HepG2 (cell line): ENCODE data around the gene FBXO24. TPM values are rescaled to one million over a fixed set of nuclear protein-coding genes. Genes with fewer than 3 reads are reported as not detected.
A peak's percentile ranks its signal among the peaks of the same experiment; 100 is the strongest.

ENCODE experiments used
- CENPT ChIP-seq: sonication (generic); formaldehyde crosslinking; IDR thresholded peaks from 2 replicates; pipeline ENCODE4 v1.8.0; 2022; ENCODE audit warnings: low read depth, mild to moderate bottlenecking, moderate library complexity, missing genetic modification reagents
- FOSL1 ChIP-seq: sonication (generic); formaldehyde crosslinking; IDR thresholded peaks from 2 replicates; pipeline ENCODE4 v1.9.0; 2021; ENCODE audit warnings: missing genetic modification reagents, borderline replicate concordance
- FOSL2 ChIP-seq: sonication (generic); formaldehyde crosslinking; IDR thresholded peaks from 2 replicates; pipeline ENCODE4 v1.4.0; 2020; ENCODE audit warnings: missing genetic modification reagents
- HCFC1 ChIP-seq: fragments of 150-350 bp; IDR thresholded peaks from 2 replicates; pipeline ENCODE4 v1.6.1; 2014; ENCODE audit warnings: low read depth, low read length
- KLF11 ChIP-seq: IDR thresholded peaks from 2 replicates; pipeline ENCODE4 v1.6.1; 2016; ENCODE audit warnings: missing compliant biosample characterization
- KLF12 ChIP-seq: sonication (generic); formaldehyde crosslinking; IDR thresholded peaks from 2 replicates; pipeline ENCODE4 v1.4.0; 2020; ENCODE audit warnings: missing genetic modification reagents, borderline replicate concordance
- PAF1 ChIP-seq: IDR thresholded peaks from 2 replicates; pipeline ENCODE4 v1.6.1; 2016; ENCODE audit warnings: missing genetic modification reagents, missing compliant biosample characterization
- RBAK ChIP-seq: sonication (generic); formaldehyde crosslinking; IDR thresholded peaks from 2 replicates; pipeline ENCODE4 v1.5.1; 2020; ENCODE audit warnings: mild to moderate bottlenecking, missing genetic modification reagents
- REL ChIP-seq: sonication (generic); formaldehyde crosslinking; conservative IDR thresholded peaks from 2 replicates; pipeline ENCODE4 v1.8.0; 2022; ENCODE audit warnings: mild to moderate bottlenecking, missing genetic modification reagents, moderate library complexity
- SRF ChIP-seq: IDR thresholded peaks from 2 replicates; pipeline ENCODE4 v1.6.1; 2011; ENCODE audit warnings: mild to moderate bottlenecking, low read depth, low read length, moderate library complexity
- ZNF230 ChIP-seq: sonication (generic); formaldehyde crosslinking; IDR thresholded peaks from 2 replicates; pipeline ENCODE4 v1.4.0; 2020; ENCODE audit warnings: mild to moderate bottlenecking, missing genetic modification reagents
- ZNF235 ChIP-seq: sonication (generic); formaldehyde crosslinking; IDR thresholded peaks from 2 replicates; pipeline ENCODE4 v1.8.1; 2023; ENCODE audit warnings: mild to moderate bottlenecking, missing genetic modification reagents, borderline replicate concordance
- ZNF317 ChIP-seq: sonication (generic); formaldehyde crosslinking; IDR thresholded peaks from 2 replicates; pipeline ENCODE4 v1.5.0; 2020; ENCODE audit warnings: mild to moderate bottlenecking, missing genetic modification reagents
- ZNF546 ChIP-seq: sonication (generic); formaldehyde crosslinking; conservative IDR thresholded peaks from 2 replicates; pipeline ENCODE4 v1.8.1; 2023; ENCODE audit warnings: mild to moderate bottlenecking, missing genetic modification reagents
- ZNF678 ChIP-seq: sonication (generic); formaldehyde crosslinking; IDR thresholded peaks from 2 replicates; pipeline ENCODE4 v1.4.0; 2020; ENCODE audit warnings: mild to moderate bottlenecking, missing genetic modification reagents
- ZNF768 ChIP-seq: sonication (generic); formaldehyde crosslinking; IDR thresholded peaks from 2 replicates; pipeline ENCODE4 v1.4.0; 2020; ENCODE audit warnings: missing genetic modification reagents
- polyA plus RNA-seq, 8 experiments: library from polyadenylated mRNA; depleted of rRNA in 3 of 8; stranded (reverse) in 7 of 8; unstranded in 1 of 8; fragments of >200 nt; fragmentation: Illumina TruSeq in 4 of 8; extraction: Trizol in 4 of 8; gene quantifications; 2 replicates each; pipeline versions ENCODE4 v1.2.1 to v1.2.3, GENCODE V29; 2011 to 2016; ENCODE audit warnings: low read depth in 4 of 8, missing spikeins in 1 of 8, mixed read lengths in 1 of 8; ENCODE audit not compliant: insufficient read depth in 1 of 8
- total RNA-seq, 5 experiments: library from RNA; depleted of rRNA; stranded (reverse); fragments of >200 nt; fragmentation: Illumina TruSeq; extraction: Trizol; gene quantifications; 2 replicates each; pipeline ENCODE4 v1.2.3, GENCODE V29; 2016; ENCODE audit warnings: low read depth in 1 of 5
- TF ChIP-seq, protein P1 (sequence below): sonication (generic); formaldehyde crosslinking; IDR thresholded peaks from 2 replicates; pipeline ENCODE4 v1.5.0; 2020; ENCODE audit warnings: mild to moderate bottlenecking, missing genetic modification reagents
- TF ChIP-seq, protein P2 (sequence below): sonication (generic); formaldehyde crosslinking; IDR thresholded peaks from 2 replicates; pipeline ENCODE4 v1.4.0; 2020; ENCODE audit warnings: missing genetic modification reagents
- TF ChIP-seq, protein P3 (sequence below): sonication (generic); formaldehyde crosslinking; conservative IDR thresholded peaks from 2 replicates; pipeline ENCODE4 v1.8.0; 2022; ENCODE audit warnings: mild to moderate bottlenecking, moderate library complexity, missing genetic modification reagents
- TF ChIP-seq, protein P4 (sequence below): sonication (generic); formaldehyde crosslinking; IDR thresholded peaks from 2 replicates; pipeline ENCODE4 v1.8.0; 2022; ENCODE audit warnings: mild to moderate bottlenecking, missing genetic modification reagents
- TF ChIP-seq, protein P5 (sequence below): sonication (generic); formaldehyde crosslinking; IDR thresholded peaks from 2 replicates; pipeline ENCODE4 v1.4.0; 2020; ENCODE audit warnings: low read depth, mild to moderate bottlenecking, missing genetic modification reagents

Gene FBXO24
- total and polyA plus RNA-seq, 2 of the 13 experiments (the other 11 are each of a cell fraction or from before 2014, with no cell fraction given) = 0.20 to 0.55 TPM

DNA sequence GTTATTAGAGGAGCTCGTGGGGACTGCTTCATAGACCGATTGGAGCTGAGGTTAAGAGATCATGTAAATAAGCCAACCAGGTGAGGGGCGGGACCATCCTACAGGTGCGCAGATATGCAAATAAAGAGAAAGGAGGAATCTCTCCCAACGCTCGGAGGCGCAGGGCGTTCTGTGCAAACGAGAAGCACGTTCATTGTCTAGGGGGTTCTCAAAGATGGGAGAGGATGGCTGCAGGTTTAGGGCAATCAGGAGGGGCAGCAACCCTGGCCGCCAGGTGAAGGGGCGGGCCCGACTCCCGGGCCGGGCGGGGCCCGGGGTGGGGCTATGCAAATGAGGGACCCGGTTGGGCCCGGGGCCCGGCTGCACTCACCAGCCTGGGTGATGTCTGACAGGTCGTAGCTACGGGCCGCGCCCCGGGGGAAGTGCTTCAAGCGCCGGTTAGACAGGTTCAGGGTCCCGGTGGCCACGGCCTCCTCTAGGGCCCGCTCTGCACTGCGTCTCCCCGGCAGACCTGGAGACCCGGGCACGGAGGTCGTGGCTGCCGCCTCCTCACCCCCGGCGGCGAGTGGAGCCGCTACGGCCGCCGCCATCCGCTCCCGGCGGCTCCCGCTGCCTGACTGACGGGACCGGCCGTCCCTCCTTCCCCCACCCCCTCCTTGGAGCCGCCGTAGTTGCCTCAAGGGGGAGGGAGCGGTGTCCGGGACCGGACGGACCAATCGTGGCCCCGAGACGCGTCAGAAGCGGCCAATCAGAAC lies 440 bp upstream of the FBXO24 start, which contains the start of gene LRCH4 (continued):
- TF ChIP-seq CENPT (CRISPR knock-in tag) = no peak
- 0 out of 2 replicates have a peak, but pooled peaks have one; percentile 43 for TF ChIP-seq ZNF546
- TF ChIP-seq ZNF230 (CRISPR knock-in tag) = 0 out of 2 replicates have a peak, but pooled peaks have one; percentile 3
- peak; percentile 28; the same call in 1 of the 2 replicates for TF ChIP-seq FOSL2 (CRISPR knock-in tag)
- TF ChIP-seq, protein P1, sequence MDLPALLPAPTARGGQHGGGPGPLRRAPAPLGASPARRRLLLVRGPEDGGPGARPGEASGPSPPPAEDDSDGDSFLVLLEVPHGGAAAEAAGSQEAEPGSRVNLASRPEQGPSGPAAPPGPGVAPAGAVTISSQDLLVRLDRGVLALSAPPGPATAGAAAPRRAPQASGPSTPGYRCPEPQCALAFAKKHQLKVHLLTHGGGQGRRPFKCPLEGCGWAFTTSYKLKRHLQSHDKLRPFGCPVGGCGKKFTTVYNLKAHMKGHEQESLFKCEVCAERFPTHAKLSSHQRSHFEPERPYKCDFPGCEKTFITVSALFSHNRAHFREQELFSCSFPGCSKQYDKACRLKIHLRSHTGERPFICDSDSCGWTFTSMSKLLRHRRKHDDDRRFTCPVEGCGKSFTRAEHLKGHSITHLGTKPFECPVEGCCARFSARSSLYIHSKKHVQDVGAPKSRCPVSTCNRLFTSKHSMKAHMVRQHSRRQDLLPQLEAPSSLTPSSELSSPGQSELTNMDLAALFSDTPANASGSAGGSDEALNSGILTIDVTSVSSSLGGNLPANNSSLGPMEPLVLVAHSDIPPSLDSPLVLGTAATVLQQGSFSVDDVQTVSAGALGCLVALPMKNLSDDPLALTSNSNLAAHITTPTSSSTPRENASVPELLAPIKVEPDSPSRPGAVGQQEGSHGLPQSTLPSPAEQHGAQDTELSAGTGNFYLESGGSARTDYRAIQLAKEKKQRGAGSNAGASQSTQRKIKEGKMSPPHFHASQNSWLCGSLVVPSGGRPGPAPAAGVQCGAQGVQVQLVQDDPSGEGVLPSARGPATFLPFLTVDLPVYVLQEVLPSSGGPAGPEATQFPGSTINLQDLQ (CRISPR knock-in tag) = no peak; the same call in 1 of the 2 replicates
- peak; percentile 75; the same call in 1 of the 2 replicates for TF ChIP-seq ZNF768 (CRISPR knock-in tag)
- TF ChIP-seq ZNF235 (CRISPR knock-in tag) = peak; percentile 51
- TF ChIP-seq, protein P2, sequence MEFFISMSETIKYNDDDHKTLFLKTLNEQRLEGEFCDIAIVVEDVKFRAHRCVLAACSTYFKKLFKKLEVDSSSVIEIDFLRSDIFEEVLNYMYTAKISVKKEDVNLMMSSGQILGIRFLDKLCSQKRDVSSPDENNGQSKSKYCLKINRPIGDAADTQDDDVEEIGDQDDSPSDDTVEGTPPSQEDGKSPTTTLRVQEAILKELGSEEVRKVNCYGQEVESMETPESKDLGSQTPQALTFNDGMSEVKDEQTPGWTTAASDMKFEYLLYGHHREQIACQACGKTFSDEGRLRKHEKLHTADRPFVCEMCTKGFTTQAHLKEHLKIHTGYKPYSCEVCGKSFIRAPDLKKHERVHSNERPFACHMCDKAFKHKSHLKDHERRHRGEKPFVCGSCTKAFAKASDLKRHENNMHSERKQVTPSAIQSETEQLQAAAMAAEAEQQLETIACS (CRISPR knock-in tag) = no peak
- TF ChIP-seq KLF12 = 0 out of 2 replicates have a peak, but pooled peaks have one; percentile 40
- TF ChIP-seq HCFC1 = peak; percentile 37; the same call in 1 of the 2 replicates
- TF ChIP-seq SRF = no peak
- TF ChIP-seq RBAK (CRISPR knock-in tag) = 0 out of 2 replicates have a peak, but pooled peaks have one; percentile 26
- no peak for TF ChIP-seq PAF1 (CRISPR knock-in tag)
- TF ChIP-seq, protein P3, sequence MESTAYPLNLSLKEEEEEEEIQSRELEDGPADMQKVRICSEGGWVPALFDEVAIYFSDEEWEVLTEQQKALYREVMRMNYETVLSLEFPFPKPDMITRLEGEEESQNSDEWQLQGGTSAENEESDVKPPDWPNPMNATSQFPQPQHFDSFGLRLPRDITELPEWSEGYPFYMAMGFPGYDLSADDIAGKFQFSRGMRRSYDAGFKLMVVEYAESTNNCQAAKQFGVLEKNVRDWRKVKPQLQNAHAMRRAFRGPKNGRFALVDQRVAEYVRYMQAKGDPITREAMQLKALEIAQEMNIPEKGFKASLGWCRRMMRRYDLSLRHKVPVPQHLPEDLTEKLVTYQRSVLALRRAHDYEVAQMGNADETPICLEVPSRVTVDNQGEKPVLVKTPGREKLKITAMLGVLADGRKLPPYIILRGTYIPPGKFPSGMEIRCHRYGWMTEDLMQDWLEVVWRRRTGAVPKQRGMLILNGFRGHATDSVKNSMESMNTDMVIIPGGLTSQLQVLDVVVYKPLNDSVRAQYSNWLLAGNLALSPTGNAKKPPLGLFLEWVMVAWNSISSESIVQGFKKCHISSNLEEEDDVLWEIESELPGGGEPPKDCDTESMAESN (CRISPR knock-in tag) = peak; percentile 79; the same call in 1 of the 2 replicates
- TF ChIP-seq ZNF317 (CRISPR knock-in tag) = 0 out of 2 replicates have a peak, but pooled peaks have one; percentile 16
- no peak for TF ChIP-seq REL (CRISPR knock-in tag)
- TF ChIP-seq, protein P4, sequence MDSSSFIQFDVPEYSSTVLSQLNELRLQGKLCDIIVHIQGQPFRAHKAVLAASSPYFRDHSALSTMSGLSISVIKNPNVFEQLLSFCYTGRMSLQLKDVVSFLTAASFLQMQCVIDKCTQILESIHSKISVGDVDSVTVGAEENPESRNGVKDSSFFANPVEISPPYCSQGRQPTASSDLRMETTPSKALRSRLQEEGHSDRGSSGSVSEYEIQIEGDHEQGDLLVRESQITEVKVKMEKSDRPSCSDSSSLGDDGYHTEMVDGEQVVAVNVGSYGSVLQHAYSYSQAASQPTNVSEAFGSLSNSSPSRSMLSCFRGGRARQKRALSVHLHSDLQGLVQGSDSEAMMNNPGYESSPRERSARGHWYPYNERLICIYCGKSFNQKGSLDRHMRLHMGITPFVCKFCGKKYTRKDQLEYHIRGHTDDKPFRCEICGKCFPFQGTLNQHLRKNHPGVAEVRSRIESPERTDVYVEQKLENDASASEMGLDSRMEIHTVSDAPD (CRISPR knock-in tag) = no peak
- no peak for TF ChIP-seq KLF11 (CRISPR knock-in tag)
- TF ChIP-seq, protein P5, sequence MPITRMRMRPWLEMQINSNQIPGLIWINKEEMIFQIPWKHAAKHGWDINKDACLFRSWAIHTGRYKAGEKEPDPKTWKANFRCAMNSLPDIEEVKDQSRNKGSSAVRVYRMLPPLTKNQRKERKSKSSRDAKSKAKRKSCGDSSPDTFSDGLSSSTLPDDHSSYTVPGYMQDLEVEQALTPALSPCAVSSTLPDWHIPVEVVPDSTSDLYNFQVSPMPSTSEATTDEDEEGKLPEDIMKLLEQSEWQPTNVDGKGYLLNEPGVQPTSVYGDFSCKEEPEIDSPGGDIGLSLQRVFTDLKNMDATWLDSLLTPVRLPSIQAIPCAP (CRISPR knock-in tag) = no peak
- TF ChIP-seq FOSL1 (CRISPR knock-in tag) = no peak
- TF ChIP-seq ZNF678 = no peak
